ENCODE results near the gene PTHLH. TPM values are rescaled to one million over a fixed set of nuclear protein-coding genes. Genes with fewer than 3 reads are reported as not detected.

The PTHLH gene
- total RNA-seq, 1 experiment from 2014 or later, result 1.6 TPM

DNA sequence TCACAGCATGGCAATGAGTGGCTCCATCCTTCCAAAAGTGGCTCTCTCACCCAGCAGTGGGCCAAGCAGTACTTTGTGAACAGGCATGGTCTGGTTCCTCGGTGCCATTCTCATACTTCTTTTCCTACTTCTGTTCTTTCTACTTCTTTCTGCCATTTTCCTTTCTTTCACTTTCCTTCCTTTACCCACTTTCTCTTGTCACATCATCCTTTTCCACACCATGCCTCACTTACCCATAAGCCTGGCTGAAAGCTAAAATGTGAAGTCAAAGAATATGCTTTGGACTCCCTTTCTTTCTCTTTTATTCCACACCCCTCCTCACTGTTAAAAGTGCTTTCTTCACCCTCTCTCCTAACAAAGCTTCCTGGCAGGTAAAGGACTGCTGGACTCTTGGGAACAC lies 57.0 kb downstream of the PTHLH start:
- CTCF ChIA-PET, result no interaction called here
- TF ChIP-seq CTCF (conservative IDR thresholded peaks at IDR 0.05) (no peak), EZH2 (IDR thresholded peaks at IDR 0.05; ENCODE audit: low read depth) (no peak)
- H3K79me2 ChIP-seq (ENCODE audit: low read depth), result no peaks in the 10 kb centered on the region
- no peaks in the 10 kb centered on the region for H3F3A ChIP-seq (ENCODE audit: insufficient read depth, low read depth)
- BruUV-seq (replicated peaks), result no TSS peak
- DNase-seq, result no peak
- POLR2A ChIA-PET (ENCODE audit: unreplicated experiment), result no interaction called here
- no peaks in the 10 kb centered on the region for H4K20me1 ChIP-seq (ENCODE audit: insufficient read depth)
- H3K36me3 ChIP-seq (ENCODE audit: low read depth), result no peaks in the 10 kb centered on the region
- no peak overlapping the region for H3K4me2 ChIP-seq
- H3K9me2 ChIP-seq (ENCODE audit: insufficient read depth), result no peaks in the 10 kb centered on the region
- H3K27ac ChIP-seq, result no peak overlapping the region
- no peaks in the 10 kb centered on the region for H3K27me3 ChIP-seq (ENCODE audit: insufficient read depth, low read depth)
- H3K9me3 ChIP-seq (ENCODE audit: insufficient read depth, low read depth), result no peaks in the 10 kb centered on the region
- H3K4me3 ChIP-seq, result no peak overlapping the region
- intact Hi-C loops (cut with micrococcal nuclease; ENCODE audit: unreplicated experiment), result no loop called here
- H3K4me1 ChIP-seq (replicated peaks; ENCODE audit: insufficient read depth), result no peaks in the 10 kb centered on the region
- no peak overlapping the region for H2AFZ ChIP-seq

GRCh38 chr12:27915021-27915420 lies 57.5 kb downstream of the PTHLH start:
- intact Hi-C loops (cut with micrococcal nuclease; ENCODE audit: unreplicated experiment), result no loop called here
- Histone ChIP-seq H3K36me3 (ENCODE audit: low read depth) (no peaks in the 10 kb centered on the region), H3K4me2 (no peak overlapping the region), H3F3A (ENCODE audit: insufficient read depth, low read depth) (no peaks in the 10 kb centered on the region), H3K4me3 (no peak overlapping the region), H3K9me3 (ENCODE audit: insufficient read depth, low read depth) (no peaks in the 10 kb centered on the region), H2AFZ (no peak overlapping the region), H3K27ac (no peak overlapping the region), H4K20me1 (ENCODE audit: insufficient read depth) (no peaks in the 10 kb centered on the region), H3K9me2 (ENCODE audit: insufficient read depth) (no peaks in the 10 kb centered on the region), H3K4me1 (replicated peaks; ENCODE audit: insufficient read depth) (no peaks in the 10 kb centered on the region), H3K27me3 (ENCODE audit: insufficient read depth, low read depth) (no peaks in the 10 kb centered on the region), H3K79me2 (ENCODE audit: low read depth) (no peaks in the 10 kb centered on the region)
- no TSS peak for BruUV-seq (replicated peaks)
- DNase-seq, result no peak
- ChIA-PET POLR2A (ENCODE audit: unreplicated experiment) (interaction anchor here (0.6 kb wide), 1 partner anchor 469 kb away, joined by 6 read pairs; no protein-coding TSS in a partner anchor), CTCF (no interaction called here)
- TF ChIP-seq EZH2 (IDR thresholded peaks at IDR 0.05; ENCODE audit: low read depth) (no peak), CTCF (conservative IDR thresholded peaks at IDR 0.05) (no peak)

GRCh38 chr12:27913999-27914614 lies 58.4 kb downstream of the PTHLH start:
- ChIA-PET CTCF (no interaction called here), POLR2A (ENCODE audit: unreplicated experiment) (interaction anchor here (0.6 kb wide), 1 partner anchor 469 kb away, joined by 6 read pairs; no protein-coding TSS in a partner anchor)
- Histone ChIP-seq H3K4me1 (replicated peaks; ENCODE audit: insufficient read depth) (no peaks in the 10 kb centered on the region), H3K27me3 (ENCODE audit: insufficient read depth, low read depth) (no peaks in the 10 kb centered on the region), H2AFZ (no peak overlapping the region), H3K79me2 (ENCODE audit: low read depth) (no peaks in the 10 kb centered on the region), H3F3A (ENCODE audit: insufficient read depth, low read depth) (no peaks in the 10 kb centered on the region), H3K36me3 (ENCODE audit: low read depth) (no peaks in the 10 kb centered on the region), H3K9me3 (ENCODE audit: insufficient read depth, low read depth) (no peaks in the 10 kb centered on the region), H3K9me2 (ENCODE audit: insufficient read depth) (no peaks in the 10 kb centered on the region), H3K27ac (no peak overlapping the region), H3K4me2 (no peak overlapping the region), H3K4me3 (no peak overlapping the region), H4K20me1 (ENCODE audit: insufficient read depth) (no peaks in the 10 kb centered on the region)
- no TSS peak for BruUV-seq (replicated peaks)
- TF ChIP-seq CTCF (conservative IDR thresholded peaks at IDR 0.05) (no peak), EZH2 (IDR thresholded peaks at IDR 0.05; ENCODE audit: low read depth) (no peak)
- intact Hi-C loops (cut with micrococcal nuclease; ENCODE audit: unreplicated experiment), result no loop called here
- no peak for DNase-seq
